A549 (cell line): Measurements from ENCODE around the gene SLC3A2. TPM values are rescaled to one million over a fixed set of nuclear protein-coding genes. Genes with fewer than 3 reads are reported as not detected.

Experiments
- ATAC-seq, 2 experiments: fragments of 200-7000 bp in 1 of 2; fragments of >200 bp in 1 of 2; cut with Nextera tagmentation in 1 of 2; cut with Tn5 transposase in 1 of 2; 3 replicates each; pipeline versions ENCODE4 v1.8.0 to v1.9.1; 2018 to 2020; ENCODE audit warnings: mild to moderate bottlenecking in 1 of 2, moderate library complexity in 1 of 2
- CTCF ChIA-PET: fragments of 300-600 bp; sonication (Branson Sonifier 250); formaldehyde crosslinking; extraction: SDS; loops from one replicate; lab custom pipeline; 2021; ENCODE audit warnings: antibody characterized with exemption, inconsistent platforms; lab: Yijun Ruan, JAX
- POLR2A ChIA-PET: fragments of 350-600 bp; formaldehyde crosslinking; extraction: SDS; loops from one replicate; lab custom pipeline; 2021; ENCODE audit warnings: antibody characterized with exemption, inconsistent platforms; lab: Yijun Ruan, JAX
- DNase-seq, 2 experiments: peaks; one replicate each; pipeline versions ENCODE4 v3.0.0 to v3.0.0-alpha.2; 2011 to 2016; ENCODE audit warnings: low read depth in 1 of 2, low spot score in 1 of 2
- FAIRE-seq: peaks from 2 replicates; lab custom pipeline; 2011; peaks lifted over from hg19 to GRCh38; lab: Jason Lieb, UNC
- H3K27ac ChIP-seq, 2 experiments: fragments of >200 bp; sonication (Bioruptor Twin); formaldehyde crosslinking; 3 replicates each; pipeline ENCODE4 v1.5.1; 2016 to 2017
- H3K4me1 ChIP-seq: fragments of >200 bp; sonication (Bioruptor Twin); formaldehyde crosslinking; 3 replicates; pipeline ENCODE4 v1.6.1; 2016
- H3K4me2 ChIP-seq: fragments of >200 bp; sonication (Bioruptor Twin); formaldehyde crosslinking; 3 replicates; pipeline ENCODE4 v1.6.1; 2016
- H3K4me3 ChIP-seq: fragments of >200 bp; sonication (Bioruptor Twin); formaldehyde crosslinking; 3 replicates; pipeline ENCODE4 v1.5.1; 2016
- H3K9me3 ChIP-seq: fragments of >200 bp; sonication (Bioruptor Twin); formaldehyde crosslinking; 3 replicates; pipeline ENCODE4 v1.6.1; 2016
- BCL3 ChIP-seq: fragments of >200 bp; sonication (Bioruptor Twin); formaldehyde crosslinking; IDR thresholded peaks from 3 replicates; pipeline ENCODE4 v1.6.1; 2016
- BHLHE40 ChIP-seq: IDR thresholded peaks from 2 replicates; pipeline ENCODE4 v1.6.1; 2012; ENCODE audit warnings: low read depth, low read length, inconsistent platforms
- CHD2 ChIP-seq: fragments of 150-350 bp; IDR thresholded peaks from 2 replicates; pipeline ENCODE4 v1.6.1; 2014; ENCODE audit warnings: low read length; ENCODE audit not compliant: partially characterized antibody
- CHD4 ChIP-seq: fragments of 200-600 bp; sonication (generic); IDR thresholded peaks from 2 replicates; pipeline ENCODE4 v1.6.1; 2016; ENCODE audit warnings: antibody characterized with exemption, mild to moderate bottlenecking, borderline replicate concordance
- ESRRA ChIP-seq: fragments of 150-350 bp; IDR thresholded peaks from 2 replicates; pipeline ENCODE4 v1.6.1; 2014; ENCODE audit warnings: mild to moderate bottlenecking, low read length, borderline replicate concordance
- FOSB ChIP-seq: fragments of 250-450 bp; sonication (Bioruptor Pico); IDR thresholded peaks from 2 replicates; pipeline ENCODE4 v1.5.0; 2020; ENCODE audit warnings: mild to moderate bottlenecking, moderate library complexity
- FOSL2 ChIP-seq, 2 experiments: fragments of 450-650 bp in 1 of 2; fragments of >200 bp in 1 of 2; sonication (Bioruptor Twin) in 1 of 2; formaldehyde crosslinking; IDR thresholded peaks; 2 replicates each; pipeline versions ENCODE4 v1.5.0 to v1.6.1; 2016 to 2020; ENCODE audit warnings: mild to moderate bottlenecking in 1 of 2, moderate library complexity in 1 of 2
- HOXA7 ChIP-seq: fragments of 250-450 bp; sonication (Bioruptor Pico); IDR thresholded peaks from 2 replicates; pipeline ENCODE4 v1.5.0; 2020; ENCODE audit warnings: mild to moderate bottlenecking, moderate library complexity
- HOXB13 ChIP-seq: fragments of 250-450 bp; sonication (Bioruptor Pico); IDR thresholded peaks from 2 replicates; pipeline ENCODE4 v1.5.0; 2020; ENCODE audit warnings: low read depth, mild to moderate bottlenecking, moderate library complexity
- JUN ChIP-seq, 2 experiments: fragments of >200 bp; sonication (Bioruptor Twin); formaldehyde crosslinking; IDR thresholded peaks; 2 replicates in 1 of 2; 3 replicates in 1 of 2; pipeline ENCODE4 v1.6.1; 2016 to 2017
- KDM5A ChIP-seq: fragments of 200-600 bp; sonication (generic); IDR thresholded peaks from 2 replicates; pipeline ENCODE4 v1.6.1; 2016; ENCODE audit warnings: antibody characterized with exemption, mild to moderate bottlenecking
- NPAS2 ChIP-seq: fragments of 250-450 bp; sonication (Bioruptor Pico); IDR thresholded peaks from 2 replicates; pipeline ENCODE4 v1.8.0; 2022; ENCODE audit warnings: mild to moderate bottlenecking, moderate library complexity, borderline replicate concordance
- PHF8 ChIP-seq: fragments of 200-600 bp; sonication (generic); IDR thresholded peaks from 2 replicates; pipeline ENCODE4 v1.6.1; 2016; ENCODE audit warnings: low read depth, mild to moderate bottlenecking, antibody characterized with exemption, moderate library complexity, borderline replicate concordance
- POLR2A ChIP-seq: IDR thresholded peaks from 2 replicates; pipeline ENCODE4 v1.6.1; 2012; ENCODE audit warnings: mild to moderate bottlenecking, low read length
- RAD21 ChIP-seq, 2 experiments: fragments of >200 bp in 1 of 2; sonication (Bioruptor Twin) in 1 of 2; formaldehyde crosslinking in 1 of 2; IDR thresholded peaks in 1 of 2; conservative IDR thresholded peaks in 1 of 2; 2 replicates in 1 of 2; 3 replicates in 1 of 2; pipeline ENCODE4 v1.6.1; 2012 to 2018; ENCODE audit warnings: inconsistent platforms in 1 of 2
- RARB ChIP-seq: fragments of 250-450 bp; sonication (Bioruptor Pico); IDR thresholded peaks from 2 replicates; pipeline ENCODE4 v1.8.0; 2021; ENCODE audit warnings: mild to moderate bottlenecking, moderate library complexity
- REST ChIP-seq: fragments of 200-600 bp; sonication (generic); IDR thresholded peaks from 2 replicates; pipeline ENCODE4 v1.6.1; 2016; ENCODE audit warnings: antibody characterized with exemption, mild to moderate bottlenecking, moderate library complexity
- RFX5 ChIP-seq: fragments of 450-650 bp; IDR thresholded peaks from 2 replicates; pipeline ENCODE4 v1.7.1; 2014; ENCODE audit warnings: antibody characterized with exemption, mild to moderate bottlenecking, moderate library complexity
- SMC3 ChIP-seq: fragments of >200 bp; sonication (Bioruptor Twin); formaldehyde crosslinking; IDR thresholded peaks from 3 replicates; pipeline ENCODE4 v1.6.1; 2018; ENCODE audit warnings: inconsistent platforms
- TFCP2L1 ChIP-seq: fragments of 250-450 bp; sonication (Bioruptor Pico); IDR thresholded peaks from 2 replicates; pipeline ENCODE4 v1.5.0; 2021; ENCODE audit warnings: mild to moderate bottlenecking
- TP53 ChIP-seq: fragments of 250-450 bp; sonication (Bioruptor Pico); IDR thresholded peaks from 2 replicates; pipeline ENCODE4 v1.5.0; 2021; ENCODE audit warnings: mild to moderate bottlenecking, moderate library complexity
- USF2 ChIP-seq: fragments of 450-650 bp; IDR thresholded peaks from 2 replicates; pipeline ENCODE4 v1.6.1; 2014; ENCODE audit warnings: antibody characterized with exemption
- ZC3H11A ChIP-seq: fragments of 450-650 bp; IDR thresholded peaks from 2 replicates; pipeline ENCODE4 v1.6.1; 2014; ENCODE audit warnings: antibody characterized with exemption, mild to moderate bottlenecking
- ZFP36 ChIP-seq: fragments of 450-650 bp; IDR thresholded peaks from 2 replicates; pipeline ENCODE4 v1.6.1; 2014; ENCODE audit warnings: borderline replicate concordance; ENCODE audit not compliant: partially characterized antibody
- WGBS: methylation state at CpG from one replicate; pipeline ENCODE4 v1.1.6; 2017; ENCODE audit errors: missing lambda C conversion rate; 5-methylcytosine and 5-hydroxymethylcytosine counted together
- polyA plus RNA-seq, 4 experiments: library from polyadenylated mRNA; depleted of rRNA in 3 of 4; stranded (reverse); fragments of >200 nt; fragmentation: RNase III in 1 of 4; extraction: RNeasy Plus Mini Kit Qiagen cat#74134 plus additional on column Dnase treatment in 1 of 4; gene quantifications; 2 replicates in 3 of 4; 3 replicates in 1 of 4; pipeline ENCODE4 v1.2.3, GENCODE V29; 2011 to 2017
- TF ChIP-seq, protein P1 (sequence below): IDR thresholded peaks from 2 replicates; pipeline ENCODE4 v1.6.1; 2012
- TF ChIP-seq, protein P2 (sequence below): fragments of 150-350 bp; IDR thresholded peaks from 2 replicates; pipeline ENCODE4 v1.6.1; 2014; ENCODE audit warnings: low read depth, mild to moderate bottlenecking, low read length

Gene SLC3A2
- polyA plus RNA-seq, 2 of the 4 experiments (the other 2 are of a cell fraction) = 1,007 to 1,064 TPM

GRCh38 chr11:62830904-62831519 is 49.7 kb upstream of the SLC3A2 start:
- Histone ChIP-seq H3K27ac (peak overlapping the region; percentile 91 to 94), H3K9me3 (no peaks in the 10 kb centered on the region), H3K4me3 (peak overlapping the region; percentile 85), H3K4me1 (peaks cover 18% of the 10 kb centered on the region), H3K4me2 (peak overlapping the region; percentile 96)
- POLR2A ChIA-PET = interaction anchor here (0.6 to 2.2 kb wide), 12 partner anchors 10 to 122 kb away, joined by 3 to 52 read pairs (median 6); partner anchors contain the start of genes HNRNPUL2, SLC3A2, TMEM179B and ZBTB3
- WGBS = 11% methylated on average over 16 of the region's 33 CpGs
- DNase-seq (no peak), FAIRE-seq (no peak), ATAC-seq (peak in 1 of 2 experiments; percentile 13; a peak in 2 of 6 replicates)
- TF ChIP-seq POLR2A (no peak), REST (no peak), SMC3 (no peak), ESRRA (no peak), RAD21 (conservative IDR thresholded peaks at IDR 0.05 in 1 of 2, IDR thresholded peaks at IDR 0.05 in 1 of 2) (no peak), HOXA7 (no peak), BHLHE40 (no peak), KDM5A (no peak), NPAS2 (CRISPR knock-in tag) (no peak), CHD2 (no peak), ZC3H11A (no peak), TP53 (CRISPR knock-in tag) (no peak), FOSB (CRISPR knock-in tag) (no peak), HOXB13 (no peak), TFCP2L1 (CRISPR knock-in tag) (no peak), CHD4 (no peak), ZFP36 (no peak)
- CTCF ChIA-PET = interaction anchor here (1.0 to 3.0 kb wide), 2 partner anchors 44 kb away, joined by 4 to 16 read pairs; partner anchors contain the start of gene TMEM179B

DNA sequence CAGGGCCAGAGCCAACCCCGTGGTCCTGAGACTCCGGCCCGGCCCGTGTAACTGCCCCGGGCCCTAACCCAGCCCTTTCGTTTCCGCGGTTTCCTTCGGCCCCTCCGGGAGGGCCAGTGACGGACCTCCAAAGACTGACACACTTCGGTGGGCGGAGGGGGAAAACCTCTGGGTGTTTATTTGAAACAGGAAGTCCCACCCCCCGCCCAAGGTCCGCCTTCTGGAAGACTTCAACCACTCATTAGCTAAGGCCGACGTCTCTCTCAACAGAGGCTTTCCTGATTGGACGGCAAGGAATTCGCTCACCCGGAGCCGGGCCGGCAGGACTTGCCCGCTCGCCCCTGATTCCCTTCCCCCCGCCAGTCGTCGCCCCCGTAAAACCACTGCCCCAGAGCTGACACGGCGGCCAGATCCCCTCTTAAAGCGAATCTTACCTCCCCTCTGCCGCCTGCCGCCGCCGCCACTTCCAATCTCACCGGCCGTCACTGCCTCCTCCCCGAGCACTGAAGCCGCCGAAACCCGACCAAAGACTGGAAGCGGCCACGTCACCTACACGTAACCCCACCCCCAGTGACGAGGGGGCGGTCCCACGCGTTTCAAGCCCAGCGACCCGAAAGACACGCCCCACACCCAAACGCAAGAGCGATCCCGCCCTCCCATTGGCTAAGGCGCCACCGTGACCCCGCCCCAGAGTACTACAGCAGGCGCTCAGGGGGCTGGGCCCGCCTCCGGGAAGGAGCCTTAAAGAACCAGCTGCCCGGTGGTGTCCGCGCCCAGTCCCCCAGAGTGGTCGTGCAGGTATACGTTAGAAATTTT is 49.0 kb upstream of the SLC3A2 start, which contains the start of gene STX5:
Gene STX5, minus strand, starts transcription at position 532 of the 816 bp plus-strand sequence. CDS start 808 bp downstream, outside the sequence.
- ChIA-PET POLR2A (interaction anchor here (0.6 to 2.2 kb wide), 15 partner anchors 9 to 210 kb away, joined by 3 to 52 read pairs (median 6); partner anchors contain the start of genes B3GAT3, HNRNPUL2, SLC3A2 and TMEM179B), CTCF (interaction anchor here (0.6 to 3.0 kb wide), 6 partner anchors 45 to 437 kb away, joined by 3 to 16 read pairs (median 4); partner anchors contain the start of genes TMEM179B and ZBTB3)
- H3K9me3 ChIP-seq = no peaks in the 10 kb centered on the region
- FAIRE-seq = no peak
- ATAC-seq = peak; percentile 89 to 94
- peak; percentile 98 to 99 for DNase-seq
- H3K27ac ChIP-seq = peak within 1 kb of the TSS; percentile 91 to 94
- H3K4me1 ChIP-seq = peaks cover 18% of the 10 kb centered on the region
- peak within 1 kb of the TSS; percentile 85 for H3K4me3 ChIP-seq
- WGBS = 2% methylated on average over 23 of the region's 65 CpGs
- TF ChIP-seq POLR2A (peak; percentile 37), CHD4 (no peak), JUN (IDR thresholded peaks at IDR 0.05) (peak; percentile 16 to 81; a peak in 2 of 5 replicates), RFX5 (no peak), FOSL2 (IDR thresholded peaks at IDR 0.05) (no peak), FOSL2 (CRISPR knock-in tag; IDR thresholded peaks at IDR 0.05) (no peak), BCL3 (peak; percentile 34; the same call in 1 of the 3 replicates), PHF8 (peak; percentile 65), RARB (CRISPR knock-in tag) (no peak), USF2 (peak; percentile 81)
- TF ChIP-seq, protein P1, sequence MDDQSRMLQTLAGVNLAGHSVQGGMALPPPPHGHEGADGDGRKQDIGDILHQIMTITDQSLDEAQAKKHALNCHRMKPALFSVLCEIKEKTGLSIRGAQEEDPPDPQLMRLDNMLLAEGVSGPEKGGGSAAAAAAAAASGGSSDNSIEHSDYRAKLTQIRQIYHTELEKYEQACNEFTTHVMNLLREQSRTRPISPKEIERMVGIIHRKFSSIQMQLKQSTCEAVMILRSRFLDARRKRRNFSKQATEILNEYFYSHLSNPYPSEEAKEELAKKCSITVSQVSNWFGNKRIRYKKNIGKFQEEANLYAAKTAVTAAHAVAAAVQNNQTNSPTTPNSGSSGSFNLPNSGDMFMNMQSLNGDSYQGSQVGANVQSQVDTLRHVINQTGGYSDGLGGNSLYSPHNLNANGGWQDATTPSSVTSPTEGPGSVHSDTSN = peak; percentile 99
- TF ChIP-seq, protein P2, sequence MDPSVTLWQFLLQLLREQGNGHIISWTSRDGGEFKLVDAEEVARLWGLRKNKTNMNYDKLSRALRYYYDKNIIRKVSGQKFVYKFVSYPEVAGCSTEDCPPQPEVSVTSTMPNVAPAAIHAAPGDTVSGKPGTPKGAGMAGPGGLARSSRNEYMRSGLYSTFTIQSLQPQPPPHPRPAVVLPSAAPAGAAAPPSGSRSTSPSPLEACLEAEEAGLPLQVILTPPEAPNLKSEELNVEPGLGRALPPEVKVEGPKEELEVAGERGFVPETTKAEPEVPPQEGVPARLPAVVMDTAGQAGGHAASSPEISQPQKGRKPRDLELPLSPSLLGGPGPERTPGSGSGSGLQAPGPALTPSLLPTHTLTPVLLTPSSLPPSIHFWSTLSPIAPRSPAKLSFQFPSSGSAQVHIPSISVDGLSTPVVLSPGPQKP = no peak
- H3K4me2 ChIP-seq = peak within 1 kb of the TSS; percentile 96
